T-helper 1 cell treated with Interleukin-12 subunit alpha and Interleukin-12 subunit beta and Interleukin-4 antibody, amounts not matched to agents 30 μg/mL and 1 μg/mL, for 36 hours (primary cell): ENCODE results near the gene IL11RA.
A peak's percentile ranks its signal among the peaks of the same experiment; 100 is the strongest.

Experiments used
- H3K27ac Mint-ChIP-seq: one replicate; pipeline ENCODE4 v1.8.0; 2021; ENCODE audit warnings: mild to moderate bottlenecking, mixed read lengths
- H3K27me3 Mint-ChIP-seq: one replicate; pipeline ENCODE4 v1.8.0; 2021; ENCODE audit warnings: low read depth, mixed read lengths
- H3K36me3 Mint-ChIP-seq: one replicate; pipeline ENCODE4 v1.8.0; 2021; ENCODE audit warnings: low read depth, mixed read lengths
- H3K4me1 Mint-ChIP-seq: one replicate; pipeline ENCODE4 v1.8.0; 2021; ENCODE audit warnings: low read depth, mixed read lengths
- H3K4me3 Mint-ChIP-seq: one replicate; pipeline ENCODE4 v1.8.0; 2021; ENCODE audit warnings: mild to moderate bottlenecking, moderate library complexity, mixed read lengths
- H3K9me3 Mint-ChIP-seq: one replicate; pipeline ENCODE4 v1.8.0; 2021; ENCODE audit warnings: mixed read lengths

The IL11RA gene

GRCh38 chr9:34656992-34657391, 5.0 kb downstream of the IL11RA start:
- H3K4me3 Mint-ChIP-seq: no peak overlapping the region
- no peak overlapping the region for H3K27ac Mint-ChIP-seq
- H3K36me3 Mint-ChIP-seq: peaks cover 9% of the 10 kb centered on the region
- H3K27me3 Mint-ChIP-seq: no peaks in the 10 kb centered on the region
- H3K9me3 Mint-ChIP-seq: no peaks in the 10 kb centered on the region
- peaks cover 15% of the 10 kb centered on the region for H3K4me1 Mint-ChIP-seq

- Mint-ChIP-seq H3K27ac (no peak overlapping the region), H3K4me3 (no peak overlapping the region), H3K4me1 (peaks cover 19% of the 10 kb centered on the region), H3K9me3 (no peaks in the 10 kb centered on the region), H3K27me3 (no peaks in the 10 kb centered on the region), H3K36me3 (peaks cover 11% of the 10 kb centered on the region)
Observed at GRCh38 chr9:34658461-34658860, 6.5 kb downstream of the IL11RA start.

- Mint-ChIP-seq H3K27me3 (no peaks in the 10 kb centered on the region), H3K9me3 (no peaks in the 10 kb centered on the region), H3K4me1 (peaks cover 30% of the 10 kb centered on the region), H3K27ac (no peak overlapping the region), H3K4me3 (no peak overlapping the region), H3K36me3 (peaks cover 14% of the 10 kb centered on the region)
Observed at GRCh38 chr9:34659592-34660253, 7.7 kb downstream of the IL11RA start.

GRCh38 chr9:34662526-34663302, 10.7 kb downstream of the IL11RA start, which contains the start of gene CCL27:
Gene CCL27 (minus strand): TSS chr9:34662657. CDS start chr9:34662633, 24 bp downstream.
- H3K27ac Mint-ChIP-seq: peak within 1 kb of the TSS; percentile 82
- H3K27me3 Mint-ChIP-seq: no peaks in the 10 kb centered on the region
- peak within 1 kb of the TSS; percentile 52 for H3K4me3 Mint-ChIP-seq
- peaks cover 40% of the 10 kb centered on the region for H3K4me1 Mint-ChIP-seq
- H3K36me3 Mint-ChIP-seq: peaks cover 14% of the 10 kb centered on the region
- no peaks in the 10 kb centered on the region for H3K9me3 Mint-ChIP-seq

GRCh38 chr9:34663303-34663605, 11.3 kb downstream of the IL11RA start:
- peaks cover 14% of the 10 kb centered on the region for H3K36me3 Mint-ChIP-seq
- H3K4me1 Mint-ChIP-seq: peaks cover 41% of the 10 kb centered on the region
- H3K4me3 Mint-ChIP-seq: peak overlapping the region; percentile 52
- no peaks in the 10 kb centered on the region for H3K9me3 Mint-ChIP-seq
- no peaks in the 10 kb centered on the region for H3K27me3 Mint-ChIP-seq
- peak overlapping the region; percentile 82 for H3K27ac Mint-ChIP-seq

GRCh38 chr9:34664281-34665066, 12.5 kb downstream of the IL11RA start:
- peaks cover 24% of the 10 kb centered on the region for H3K36me3 Mint-ChIP-seq
- peaks cover 5% of the 10 kb centered on the region for H3K9me3 Mint-ChIP-seq
- peaks cover 41% of the 10 kb centered on the region for H3K4me1 Mint-ChIP-seq
- peak overlapping the region; percentile 86 for H3K4me3 Mint-ChIP-seq
- H3K27ac Mint-ChIP-seq: peak overlapping the region; percentile 64
- no peaks in the 10 kb centered on the region for H3K27me3 Mint-ChIP-seq

GRCh38 chr9:34665067-34665380, 13.0 kb downstream of the IL11RA start:
- no peaks in the 10 kb centered on the region for H3K27me3 Mint-ChIP-seq
- peaks cover 25% of the 10 kb centered on the region for H3K36me3 Mint-ChIP-seq
- H3K27ac Mint-ChIP-seq: peak overlapping the region; percentile 87
- peaks cover 41% of the 10 kb centered on the region for H3K4me1 Mint-ChIP-seq
- H3K9me3 Mint-ChIP-seq: peaks cover 9% of the 10 kb centered on the region
- peak overlapping the region; percentile 86 for H3K4me3 Mint-ChIP-seq

- peak overlapping the region; percentile 87 for H3K27ac Mint-ChIP-seq
- H3K4me1 Mint-ChIP-seq: peaks cover 40% of the 10 kb centered on the region
- peak overlapping the region; percentile 86 for H3K4me3 Mint-ChIP-seq
- no peaks in the 10 kb centered on the region for H3K27me3 Mint-ChIP-seq
- H3K36me3 Mint-ChIP-seq: peaks cover 24% of the 10 kb centered on the region
- H3K9me3 Mint-ChIP-seq: peaks cover 9% of the 10 kb centered on the region
Observed at GRCh38 chr9:34665381-34666250, 13.6 kb downstream of the IL11RA start.

- Mint-ChIP-seq H3K4me3 (no peak overlapping the region), H3K27me3 (no peaks in the 10 kb centered on the region), H3K27ac (no peak overlapping the region), H3K4me1 (peaks cover 10% of the 10 kb centered on the region), H3K9me3 (peaks cover 9% of the 10 kb centered on the region), H3K36me3 (peaks cover 12% of the 10 kb centered on the region)
Observed at GRCh38 chr9:34669809-34670562, 18.0 kb downstream of the IL11RA start.

- Mint-ChIP-seq H3K9me3 (peaks cover 9% of the 10 kb centered on the region), H3K36me3 (peaks cover 12% of the 10 kb centered on the region), H3K4me3 (no peak overlapping the region), H3K4me1 (peaks cover 6% of the 10 kb centered on the region), H3K27ac (no peak overlapping the region), H3K27me3 (no peaks in the 10 kb centered on the region)
Observed at GRCh38 chr9:34671307-34671706, 19.3 kb downstream of the IL11RA start.

GRCh38 chr9:34674440-34674839, 22.5 kb downstream of the IL11RA start:
- no peaks in the 10 kb centered on the region for H3K4me1 Mint-ChIP-seq
- H3K9me3 Mint-ChIP-seq: peaks cover 4% of the 10 kb centered on the region
- H3K4me3 Mint-ChIP-seq: no peak overlapping the region
- H3K27ac Mint-ChIP-seq: no peak overlapping the region
- peaks cover 3% of the 10 kb centered on the region for H3K36me3 Mint-ChIP-seq
- no peaks in the 10 kb centered on the region for H3K27me3 Mint-ChIP-seq

GRCh38 chr9:34675048-34675714, 23.2 kb downstream of the IL11RA start:
- Mint-ChIP-seq H3K27ac (no peak overlapping the region), H3K36me3 (peaks cover 1% of the 10 kb centered on the region), H3K27me3 (no peaks in the 10 kb centered on the region), H3K9me3 (no peaks in the 10 kb centered on the region), H3K4me3 (no peak overlapping the region), H3K4me1 (no peaks in the 10 kb centered on the region)

- no peaks in the 10 kb centered on the region for H3K36me3 Mint-ChIP-seq
- no peak overlapping the region for H3K27ac Mint-ChIP-seq
- H3K9me3 Mint-ChIP-seq: no peaks in the 10 kb centered on the region
- H3K4me3 Mint-ChIP-seq: no peak overlapping the region
- no peaks in the 10 kb centered on the region for H3K4me1 Mint-ChIP-seq
- H3K27me3 Mint-ChIP-seq: no peaks in the 10 kb centered on the region
Observed at GRCh38 chr9:34675869-34676268, 23.9 kb downstream of the IL11RA start.
